Right lobe of liver (tissue), 4 donors: Measurements from ENCODE around the gene IL3.

ENCODE experiments used
- CTCF ChIP-seq, 4 donors: fragments of 200-600 bp in 3 of 4; fragments of 450-650 bp in 1 of 4; IDR thresholded peaks; one replicate each; pipeline versions ENCODE4 v1.5.1 to v1.8.0; 2016 to 2022; ENCODE audit warnings: antibody characterized with exemption in 4 of 4, mild to moderate bottlenecking in 2 of 4
- POLR2A ChIP-seq: fragments of 450-650 bp; IDR thresholded peaks from one replicate; pipeline ENCODE4 v1.6.1; 2017; ENCODE audit warnings: antibody characterized with exemption, mild to moderate bottlenecking
- donor health status: DM: no; HTN: no; CAD: no.
- donor health status: DM: no; HTN: no; CAD: no.
- donor health status: DM: no; HTN: yes; CAD: no.

GRCh38 chr5:132099076-132099748 lies 38.8 kb downstream of the IL3 start:
- TF ChIP-seq CTCF (IDR thresholded peaks at IDR 0.05): no peak
- TF ChIP-seq POLR2A: no peak
